HL-60 (cell line): ENCODE data around the gene TNIK.

Experiments used
- DNase-seq, 2 experiments: peaks; one replicate each; pipeline ENCODE4 v3.0.0-alpha.2; 2010 to 2020; ENCODE audit warnings: low read depth in 1 of 2, low spot score in 1 of 2
- H3K27ac ChIP-seq: fragments of 250-450 bp; sonication (Bioruptor Pico); replicated peaks from 2 replicates; pipeline ENCODE4 v1.5.1; 2020; ENCODE audit warnings: mild to moderate bottlenecking, moderate library complexity
- H3K27me3 ChIP-seq: fragments of 250-450 bp; sonication (Bioruptor Pico); 2 replicates; pipeline ENCODE4 v1.5.1; 2021; ENCODE audit warnings: mild to moderate bottlenecking, moderate library complexity; ENCODE audit not compliant: insufficient read depth, poor library complexity, severe bottlenecking
- H3K4me3 ChIP-seq: replicated peaks from 2 replicates; pipeline ENCODE4 v1.5.1; 2011; ENCODE audit warnings: mild to moderate bottlenecking, control low read depth, low read length; ENCODE audit not compliant: insufficient read depth
- CTCF ChIP-seq: IDR thresholded peaks from one replicate; pipeline ENCODE4 v1.5.1; 2011; ENCODE audit warnings: low read length, control low read depth, inconsistent platforms; ENCODE audit not compliant: insufficient read depth
- GABPA ChIP-seq: IDR thresholded peaks from 2 replicates; pipeline ENCODE4 v1.6.1; 2012; ENCODE audit warnings: low read depth
- POLR2AphosphoS5 ChIP-seq: IDR thresholded peaks from 2 replicates; pipeline ENCODE4 v1.6.1; 2012; ENCODE audit warnings: low read depth
- SPI1 ChIP-seq: IDR thresholded peaks from 2 replicates; pipeline ENCODE4 v1.6.1; 2012; ENCODE audit warnings: low read depth, mild to moderate bottlenecking, borderline replicate concordance
- TF ChIP-seq, protein P1 (sequence below): IDR thresholded peaks from 2 replicates; pipeline ENCODE4 v1.6.1; 2012; ENCODE audit warnings: low read depth; ENCODE audit not compliant: insufficient replicate concordance

Gene TNIK

DNA sequence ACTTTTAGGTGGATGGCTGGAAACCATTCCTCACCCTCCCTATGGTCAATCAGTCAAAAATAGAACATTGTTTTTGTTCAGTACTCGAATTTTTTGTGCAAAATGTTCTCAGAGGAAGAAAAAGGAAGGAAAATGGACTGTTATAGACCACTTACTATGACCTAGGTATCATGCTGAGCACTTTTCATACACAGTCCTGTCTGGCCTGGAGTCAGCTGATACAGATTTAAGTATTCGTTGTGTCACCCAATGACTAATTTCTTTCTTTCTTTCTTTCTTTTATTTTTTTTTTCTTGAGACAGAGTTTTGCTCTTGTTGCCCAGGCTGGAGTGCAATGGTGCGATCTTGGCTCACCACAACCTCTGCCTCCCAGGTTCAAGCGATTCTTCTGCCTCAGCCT lies 29.1 kb upstream of the TNIK start:
- no peak for DNase-seq
- H3K4me3 ChIP-seq: no peak overlapping the region
- TF ChIP-seq, protein P1, sequence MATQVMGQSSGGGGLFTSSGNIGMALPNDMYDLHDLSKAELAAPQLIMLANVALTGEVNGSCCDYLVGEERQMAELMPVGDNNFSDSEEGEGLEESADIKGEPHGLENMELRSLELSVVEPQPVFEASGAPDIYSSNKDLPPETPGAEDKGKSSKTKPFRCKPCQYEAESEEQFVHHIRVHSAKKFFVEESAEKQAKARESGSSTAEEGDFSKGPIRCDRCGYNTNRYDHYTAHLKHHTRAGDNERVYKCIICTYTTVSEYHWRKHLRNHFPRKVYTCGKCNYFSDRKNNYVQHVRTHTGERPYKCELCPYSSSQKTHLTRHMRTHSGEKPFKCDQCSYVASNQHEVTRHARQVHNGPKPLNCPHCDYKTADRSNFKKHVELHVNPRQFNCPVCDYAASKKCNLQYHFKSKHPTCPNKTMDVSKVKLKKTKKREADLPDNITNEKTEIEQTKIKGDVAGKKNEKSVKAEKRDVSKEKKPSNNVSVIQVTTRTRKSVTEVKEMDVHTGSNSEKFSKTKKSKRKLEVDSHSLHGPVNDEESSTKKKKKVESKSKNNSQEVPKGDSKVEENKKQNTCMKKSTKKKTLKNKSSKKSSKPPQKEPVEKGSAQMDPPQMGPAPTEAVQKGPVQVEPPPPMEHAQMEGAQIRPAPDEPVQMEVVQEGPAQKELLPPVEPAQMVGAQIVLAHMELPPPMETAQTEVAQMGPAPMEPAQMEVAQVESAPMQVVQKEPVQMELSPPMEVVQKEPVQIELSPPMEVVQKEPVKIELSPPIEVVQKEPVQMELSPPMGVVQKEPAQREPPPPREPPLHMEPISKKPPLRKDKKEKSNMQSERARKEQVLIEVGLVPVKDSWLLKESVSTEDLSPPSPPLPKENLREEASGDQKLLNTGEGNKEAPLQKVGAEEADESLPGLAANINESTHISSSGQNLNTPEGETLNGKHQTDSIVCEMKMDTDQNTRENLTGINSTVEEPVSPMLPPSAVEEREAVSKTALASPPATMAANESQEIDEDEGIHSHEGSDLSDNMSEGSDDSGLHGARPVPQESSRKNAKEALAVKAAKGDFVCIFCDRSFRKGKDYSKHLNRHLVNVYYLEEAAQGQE: no peak
- no peak for TF ChIP-seq POLR2AphosphoS5
- TF ChIP-seq SPI1: no peak
- no peak for TF ChIP-seq GABPA
- TF ChIP-seq CTCF: no peak
- no peak overlapping the region for H3K27ac ChIP-seq
- H3K27me3 ChIP-seq: no peaks in the 10 kb centered on the region

- TF ChIP-seq SPI1: no peak
- TF ChIP-seq POLR2AphosphoS5: no peak
- no peak for TF ChIP-seq CTCF
- TF ChIP-seq, protein P1: no peak
- TF ChIP-seq GABPA: no peak
- H3K27ac ChIP-seq: no peak overlapping the region
- no peak for DNase-seq
- H3K4me3 ChIP-seq: no peak overlapping the region
- H3K27me3 ChIP-seq: no peaks in the 10 kb centered on the region
Measured at GRCh38 chr3:171488479-171488878, 28.3 kb upstream of the TNIK start.

DNA sequence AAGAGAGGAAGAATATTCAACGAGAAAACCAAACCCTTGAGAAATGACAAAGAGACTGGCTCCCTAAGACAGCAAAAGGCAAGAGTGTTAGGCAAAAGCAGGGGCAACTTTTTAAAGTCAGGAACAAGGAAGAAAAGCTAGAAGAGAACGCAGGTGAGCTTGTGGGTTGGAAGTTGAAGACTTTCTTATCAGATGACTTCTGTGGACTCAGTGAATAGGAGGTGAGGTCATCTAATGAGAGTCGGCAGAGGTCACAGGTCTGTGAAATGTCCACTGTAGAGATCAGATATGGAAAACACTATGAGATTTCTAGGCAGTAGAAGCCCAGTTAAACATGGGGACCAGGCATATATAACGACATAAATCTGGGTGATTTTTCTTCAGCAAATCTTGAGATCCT lies 27.2 kb upstream of the TNIK start:
- no peak for TF ChIP-seq SPI1
- TF ChIP-seq POLR2AphosphoS5: no peak
- TF ChIP-seq, protein P1: no peak
- no peak for TF ChIP-seq GABPA
- TF ChIP-seq CTCF: no peak
- H3K27me3 ChIP-seq: no peaks in the 10 kb centered on the region
- no peak overlapping the region for H3K27ac ChIP-seq
- H3K4me3 ChIP-seq: no peak overlapping the region
- no peak for DNase-seq
